ENCODE data around the gene SLC4A3. TPM values are rescaled to one million over a fixed set of nuclear protein-coding genes. Genes with fewer than 3 reads are reported as not detected.
A peak's percentile ranks its signal among the peaks of the same experiment; 100 is the strongest.

SLC4A3 gene
- total and polyA plus RNA-seq, 2 of the 13 experiments (the other 11 are each of a cell fraction or from before 2014, with no cell fraction given), result 0.18 to 0.95 TPM

DNA sequence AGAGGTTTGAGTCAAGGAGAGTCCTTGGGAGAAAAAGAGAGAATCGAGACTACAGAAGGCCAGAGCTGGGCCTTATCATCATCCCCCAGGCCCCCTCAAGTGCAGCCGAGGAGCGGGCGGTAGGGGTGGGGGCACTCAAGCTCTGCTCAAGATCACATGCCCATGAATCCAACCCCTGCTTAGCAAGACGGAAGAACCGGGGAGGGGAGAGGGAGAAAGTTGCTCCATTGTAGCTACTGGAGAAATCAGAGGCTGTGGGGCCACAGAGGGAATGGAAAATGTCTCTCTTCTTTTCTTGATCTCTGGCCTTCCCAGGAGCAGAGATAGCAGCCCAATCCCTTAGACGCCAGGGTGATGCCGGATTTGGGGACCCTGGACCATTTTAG lies 14.6 kb downstream of the SLC4A3 start (continued):
- no peak for TF ChIP-seq MZF1 (CRISPR knock-in tag; IDR thresholded peaks at IDR 0.05; ENCODE audit: borderline replicate concordance)
- no peak for TF ChIP-seq NR2F6 (IDR thresholded peaks at IDR 0.05)
- no peak for TF ChIP-seq NR2F6 (CRISPR knock-in tag; IDR thresholded peaks at IDR 0.05)
- TF ChIP-seq SYNCRIP (IDR thresholded peaks at IDR 0.05; ENCODE audit: insufficient read depth, low read depth, low read length), result no peak
- TF ChIP-seq NCOA2 (CRISPR knock-in tag; IDR thresholded peaks at IDR 0.05), result no peak

DNA sequence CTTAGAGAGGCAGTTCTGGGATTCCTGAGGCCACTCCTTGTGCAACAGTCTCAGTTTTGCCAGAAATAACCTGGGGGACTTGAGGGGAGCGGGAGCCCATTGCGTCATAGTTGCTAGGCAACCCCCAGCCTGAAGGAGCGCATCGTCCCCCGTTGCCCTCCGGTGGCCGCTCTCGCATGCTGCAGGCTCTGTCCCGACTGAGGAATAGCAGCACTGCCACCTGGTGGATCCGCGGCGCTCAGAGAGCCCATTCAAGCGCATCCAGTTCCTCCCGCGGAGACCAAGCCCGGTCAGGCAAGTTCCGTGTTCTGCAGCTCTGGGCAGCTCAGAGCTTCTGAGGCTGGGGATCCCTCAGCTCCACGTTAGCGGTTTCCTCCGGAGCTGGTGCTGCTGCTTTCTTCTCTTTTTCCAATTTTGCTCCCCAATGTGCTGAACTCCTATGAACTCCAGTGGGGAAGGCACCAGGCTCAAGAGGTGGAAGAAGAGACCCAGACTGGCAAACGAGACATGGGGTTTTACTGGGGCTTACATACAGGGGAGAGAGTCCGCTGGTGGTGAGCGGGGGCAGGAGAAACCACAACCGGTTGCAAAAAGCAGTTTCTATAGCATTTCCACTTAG lies 15.1 kb downstream of the SLC4A3 start:
- ATAC-seq (peak; percentile 92), FAIRE-seq (peak; percentile 99), DNase-seq (ENCODE audit: low spot score) (peak; percentile 93)
- Histone ChIP-seq H3K79me2 (ENCODE audit: insufficient read depth, low read length) (no peaks in the 10 kb centered on the region), H2AFZ (ENCODE audit: low read length) (no peak overlapping the region), H3K4me1 (ENCODE audit: insufficient read depth, low read length) (peaks cover 29% of the 10 kb centered on the region), H3K9ac (ENCODE audit: insufficient read depth, low read depth, low read length) (no peak overlapping the region), H3K36me3 (replicated peaks in 1 of 2; ENCODE audit: control insufficient read depth in 1 of 2, insufficient read depth in 2 of 2, low read length in 2 of 2) (no peaks in the 10 kb centered on the region), H3K27me3 (ENCODE audit: control insufficient read depth in 1 of 2, insufficient read depth in 2 of 2, low read length in 2 of 2) (peaks cover 18 to 77% of the 10 kb centered on the region in 2 experiments), H3K4me3 (replicated peaks in 1 of 3; ENCODE audit: insufficient read depth in 1 of 3, low read depth in 2 of 3, low read length in 3 of 3) (peak overlapping the region in 1 of 3 experiments; percentile 36; a peak in 1 of 6 replicates), H3K9me3 (ENCODE audit: low read length) (no peaks in the 10 kb centered on the region), H3K4me2 (ENCODE audit: low read depth, low read length) (peak overlapping the region; percentile 69), H4K20me1 (ENCODE audit: insufficient read depth, low read length) (no peaks in the 10 kb centered on the region), H3K27ac (ENCODE audit: extremely low read length, insufficient read depth, low read length) (no peak overlapping the region)
- in situ Hi-C loops (cut with HindIII; ENCODE audit: extremely low pct_ligation_motif_present, low pct_unique_long_range_greater_than_20kb) (loop anchor here (5.0 kb wide), 1 partner anchor 100 kb away; the partner anchor contains the start of genes CHPF and TMEM198), intact Hi-C loops (cut with micrococcal nuclease; ENCODE audit: unreplicated experiment) (loop anchor here (1.0 to 2.0 kb wide), 4 partner anchors 23 to 101 kb away; no protein-coding TSS in a partner anchor)
- POLR2A ChIA-PET, result interaction anchor here (1.4 to 1.5 kb wide), 2 partner anchors 71 to 103 kb away, joined by 4 read pairs; partner anchors contain the start of genes INHA and OBSL1
- BruUV-seq (replicated peaks), result no TSS peak
- 5% methylated on average over 24 of the region's 24 CpGs for WGBS (ENCODE audit: low lambda C conversion rate)
- CTCF ChIA-PET (ENCODE audit: low intra/inter-chr PET ratio, low total read pairs), result interaction anchor here (0.6 to 4.3 kb wide), 14 partner anchors 24 to 240 kb away, joined by 3 to 127 read pairs (median 5); partner anchors contain the start of genes CHPF, INHA, OBSL1 and STK11IP
- 0 out of 2 replicates have a peak, but pooled peaks have one; percentile 59 for TF ChIP-seq ZNF292 (CRISPR knock-in tag; IDR thresholded peaks at IDR 0.05; ENCODE audit: borderline replicate concordance, low read depth)
- no peak; the same call in 1 of the 2 replicates for TF ChIP-seq ZNF782 (CRISPR knock-in tag; IDR thresholded peaks at IDR 0.05; ENCODE audit: borderline replicate concordance)
- peak; percentile 98 for TF ChIP-seq REPIN1 (CRISPR knock-in tag; IDR thresholded peaks at IDR 0.05; ENCODE audit: borderline replicate concordance, low read depth)
- TF ChIP-seq, protein P1, sequence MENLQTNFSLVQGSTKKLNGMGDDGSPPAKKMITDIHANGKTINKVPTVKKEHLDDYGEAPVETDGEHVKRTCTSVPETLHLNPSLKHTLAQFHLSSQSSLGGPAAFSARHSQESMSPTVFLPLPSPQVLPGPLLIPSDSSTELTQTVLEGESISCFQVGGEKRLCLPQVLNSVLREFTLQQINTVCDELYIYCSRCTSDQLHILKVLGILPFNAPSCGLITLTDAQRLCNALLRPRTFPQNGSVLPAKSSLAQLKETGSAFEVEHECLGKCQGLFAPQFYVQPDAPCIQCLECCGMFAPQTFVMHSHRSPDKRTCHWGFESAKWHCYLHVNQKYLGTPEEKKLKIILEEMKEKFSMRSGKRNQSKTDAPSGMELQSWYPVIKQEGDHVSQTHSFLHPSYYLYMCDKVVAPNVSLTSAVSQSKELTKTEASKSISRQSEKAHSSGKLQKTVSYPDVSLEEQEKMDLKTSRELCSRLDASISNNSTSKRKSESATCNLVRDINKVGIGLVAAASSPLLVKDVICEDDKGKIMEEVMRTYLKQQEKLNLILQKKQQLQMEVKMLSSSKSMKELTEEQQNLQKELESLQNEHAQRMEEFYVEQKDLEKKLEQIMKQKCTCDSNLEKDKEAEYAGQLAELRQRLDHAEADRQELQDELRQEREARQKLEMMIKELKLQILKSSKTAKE (CRISPR knock-in tag; IDR thresholded peaks at IDR 0.05; ENCODE audit: borderline replicate concordance), result 0 out of 2 replicates have a peak, but pooled peaks have one; percentile 54
- peak; percentile 62; the same call in 1 of the 2 replicates for TF ChIP-seq ZNF644 (CRISPR knock-in tag; IDR thresholded peaks at IDR 0.05; ENCODE audit: low read depth)
- TF ChIP-seq, protein P2, sequence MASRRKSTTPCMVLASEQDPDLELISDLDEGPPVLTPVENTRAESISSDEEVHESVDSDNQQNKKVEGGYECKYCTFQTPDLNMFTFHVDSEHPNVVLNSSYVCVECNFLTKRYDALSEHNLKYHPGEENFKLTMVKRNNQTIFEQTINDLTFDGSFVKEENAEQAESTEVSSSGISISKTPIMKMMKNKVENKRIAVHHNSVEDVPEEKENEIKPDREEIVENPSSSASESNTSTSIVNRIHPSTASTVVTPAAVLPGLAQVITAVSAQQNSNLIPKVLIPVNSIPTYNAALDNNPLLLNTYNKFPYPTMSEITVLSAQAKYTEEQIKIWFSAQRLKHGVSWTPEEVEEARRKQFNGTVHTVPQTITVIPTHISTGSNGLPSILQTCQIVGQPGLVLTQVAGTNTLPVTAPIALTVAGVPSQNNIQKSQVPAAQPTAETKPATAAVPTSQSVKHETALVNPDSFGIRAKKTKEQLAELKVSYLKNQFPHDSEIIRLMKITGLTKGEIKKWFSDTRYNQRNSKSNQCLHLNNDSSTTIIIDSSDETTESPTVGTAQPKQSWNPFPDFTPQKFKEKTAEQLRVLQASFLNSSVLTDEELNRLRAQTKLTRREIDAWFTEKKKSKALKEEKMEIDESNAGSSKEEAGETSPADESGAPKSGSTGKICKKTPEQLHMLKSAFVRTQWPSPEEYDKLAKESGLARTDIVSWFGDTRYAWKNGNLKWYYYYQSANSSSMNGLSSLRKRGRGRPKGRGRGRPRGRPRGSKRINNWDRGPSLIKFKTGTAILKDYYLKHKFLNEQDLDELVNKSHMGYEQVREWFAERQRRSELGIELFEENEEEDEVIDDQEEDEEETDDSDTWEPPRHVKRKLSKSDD (CRISPR knock-in tag; IDR thresholded peaks at IDR 0.05; ENCODE audit: low read depth), result peak; percentile 52; the same call in 1 of the 2 replicates
- TF ChIP-seq BORCS8-MEF2B (CRISPR knock-in tag; IDR thresholded peaks at IDR 0.05), result peak; percentile 85
- no peak for TF ChIP-seq ZNF761 (CRISPR knock-in tag; conservative IDR thresholded peaks at IDR 0.05)
- TF ChIP-seq STAT5B (CRISPR knock-in tag; IDR thresholded peaks at IDR 0.05), result peak; percentile 68; the same call in 1 of the 2 replicates
- TF ChIP-seq KMT2A (CRISPR knock-in tag; IDR thresholded peaks at IDR 0.05), result peak; percentile 61; the same call in 1 of the 2 replicates
- TF ChIP-seq, protein P3, sequence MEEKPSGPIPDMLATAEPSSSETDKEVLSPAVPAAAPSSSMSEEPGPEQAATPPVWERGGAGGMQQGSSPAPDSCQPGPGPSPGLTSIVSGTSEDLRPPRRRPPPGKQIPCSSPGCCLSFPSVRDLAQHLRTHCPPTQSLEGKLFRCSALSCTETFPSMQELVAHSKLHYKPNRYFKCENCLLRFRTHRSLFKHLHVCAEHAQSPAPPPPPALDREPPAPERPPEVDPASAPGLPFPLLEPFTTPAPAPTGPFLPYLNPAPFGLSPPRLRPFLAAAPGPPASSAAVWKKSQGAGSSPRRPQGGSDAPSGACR (CRISPR knock-in tag; IDR thresholded peaks at IDR 0.05), result 0 out of 2 replicates have a peak, but pooled peaks have one; percentile 51
- TF ChIP-seq YY1 (IDR thresholded peaks at IDR 0.05; ENCODE audit: insufficient read depth, insufficient replicate concordance, low read depth, low read length), result peak; percentile 85
